Measurements from ENCODE around the gene GNG8.
"Not testable (repeated sequence)": the region's sequence is repeated elsewhere in the genome, so short reads cannot be mapped to it uniquely, and the experiment has no call there.

GNG8 gene

GRCh38 chr19:46630586-46631205 lies 5.3 kb downstream of the GNG8 start:
- Mint-ChIP-seq H3K4me1 (ENCODE audit: low read depth) (peaks cover 22% of the 10 kb centered on the region), H3K27ac (no peak overlapping the region), H3K4me3 (no peak overlapping the region), H3K27me3 (no peaks in the 10 kb centered on the region), H3K9me3 (ENCODE audit: low read depth) (no peaks in the 10 kb centered on the region), H3K36me3 (no peaks in the 10 kb centered on the region)

- Mint-ChIP-seq H3K4me3 (no peak overlapping the region), H3K27ac (no peak overlapping the region), H3K27me3 (no peaks in the 10 kb centered on the region), H3K4me1 (ENCODE audit: low read depth) (peaks cover 26% of the 10 kb centered on the region), H3K9me3 (ENCODE audit: low read depth) (no peaks in the 10 kb centered on the region), H3K36me3 (no peaks in the 10 kb centered on the region)
Measured at GRCh38 chr19:46629546-46630025, 6.4 kb downstream of the GNG8 start.

- H3K36me3 Mint-ChIP-seq; H3K27me3 Mint-ChIP-seq; H3K4me3 Mint-ChIP-seq; H3K9me3 Mint-ChIP-seq (ENCODE audit: low read depth): not testable (repeated sequence)
- Mint-ChIP-seq H3K27ac (peak overlapping the region; percentile 22), H3K4me1 (ENCODE audit: low read depth) (peaks cover 29% of the 10 kb centered on the region)
Measured at GRCh38 chr19:46628970-46629369, 7.0 kb downstream of the GNG8 start.

GRCh38 chr19:46626446-46626845 lies 9.6 kb downstream of the GNG8 start:
- no peak overlapping the region for H3K27ac Mint-ChIP-seq
- no peaks in the 10 kb centered on the region for H3K36me3 Mint-ChIP-seq
- peaks cover 29% of the 10 kb centered on the region for H3K4me1 Mint-ChIP-seq (ENCODE audit: low read depth)
- no peaks in the 10 kb centered on the region for H3K9me3 Mint-ChIP-seq (ENCODE audit: low read depth)
- H3K4me3 Mint-ChIP-seq, result no peak overlapping the region
- no peaks in the 10 kb centered on the region for H3K27me3 Mint-ChIP-seq

GRCh38 chr19:46625731-46626130 lies 10.3 kb downstream of the GNG8 start:
- no peak overlapping the region for H3K4me3 Mint-ChIP-seq
- no peaks in the 10 kb centered on the region for H3K36me3 Mint-ChIP-seq
- H3K27ac Mint-ChIP-seq, result no peak overlapping the region
- peaks cover 34% of the 10 kb centered on the region for H3K4me1 Mint-ChIP-seq (ENCODE audit: low read depth)
- no peaks in the 10 kb centered on the region for H3K9me3 Mint-ChIP-seq (ENCODE audit: low read depth)
- no peaks in the 10 kb centered on the region for H3K27me3 Mint-ChIP-seq

GRCh38 chr19:46624958-46625661 lies 10.9 kb downstream of the GNG8 start, which contains the start of gene PTGIR:
Gene PTGIR, minus strand, starts transcription at chr19:46625089. Its CDS starts 864 bp downstream, at chr19:46624225.
- Mint-ChIP-seq H3K36me3 (no peaks in the 10 kb centered on the region), H3K4me1 (ENCODE audit: low read depth) (peaks cover 40% of the 10 kb centered on the region), H3K27ac (peak within 1 kb of the TSS; percentile 86), H3K9me3 (ENCODE audit: low read depth) (no peaks in the 10 kb centered on the region), H3K4me3 (peak within 1 kb of the TSS; percentile 90), H3K27me3 (no peaks in the 10 kb centered on the region)

GRCh38 chr19:46623915-46624502 lies 12.0 kb downstream of the GNG8 start:
- H3K27me3 Mint-ChIP-seq, result no peaks in the 10 kb centered on the region
- peak overlapping the region; percentile 90 for H3K4me3 Mint-ChIP-seq
- no peaks in the 10 kb centered on the region for H3K9me3 Mint-ChIP-seq (ENCODE audit: low read depth)
- peaks cover 50% of the 10 kb centered on the region for H3K4me1 Mint-ChIP-seq (ENCODE audit: low read depth)
- peak overlapping the region; percentile 41 for H3K27ac Mint-ChIP-seq
- H3K36me3 Mint-ChIP-seq, result no peaks in the 10 kb centered on the region

GRCh38 chr19:46622118-46622446 lies 13.9 kb downstream of the GNG8 start:
- Mint-ChIP-seq H3K9me3 (ENCODE audit: low read depth) (no peaks in the 10 kb centered on the region), H3K36me3 (no peaks in the 10 kb centered on the region), H3K27me3 (no peaks in the 10 kb centered on the region), H3K4me1 (ENCODE audit: low read depth) (peaks cover 54% of the 10 kb centered on the region), H3K27ac (peak overlapping the region; percentile 83), H3K4me3 (peak overlapping the region; percentile 75)

- no peaks in the 10 kb centered on the region for H3K9me3 Mint-ChIP-seq (ENCODE audit: low read depth)
- peak overlapping the region; percentile 75 for H3K4me3 Mint-ChIP-seq
- peak overlapping the region; percentile 83 for H3K27ac Mint-ChIP-seq
- no peaks in the 10 kb centered on the region for H3K27me3 Mint-ChIP-seq
- peaks cover 60% of the 10 kb centered on the region for H3K4me1 Mint-ChIP-seq (ENCODE audit: low read depth)
- H3K36me3 Mint-ChIP-seq, result no peaks in the 10 kb centered on the region
Measured at GRCh38 chr19:46621191-46622117, 14.5 kb downstream of the GNG8 start.

GRCh38 chr19:46620716-46621115 lies 15.3 kb downstream of the GNG8 start:
- Mint-ChIP-seq H3K4me3 (peak overlapping the region; percentile 10), H3K4me1 (ENCODE audit: low read depth) (peaks cover 66% of the 10 kb centered on the region), H3K27me3 (no peaks in the 10 kb centered on the region), H3K9me3 (ENCODE audit: low read depth) (no peaks in the 10 kb centered on the region), H3K27ac (peak overlapping the region; percentile 93), H3K36me3 (no peaks in the 10 kb centered on the region)

GRCh38 chr19:46620267-46620666 lies 15.7 kb downstream of the GNG8 start:
- Mint-ChIP-seq H3K27me3 (no peaks in the 10 kb centered on the region), H3K27ac (peak overlapping the region; percentile 93), H3K4me1 (ENCODE audit: low read depth) (peaks cover 67% of the 10 kb centered on the region), H3K4me3 (peak overlapping the region; percentile 79), H3K9me3 (ENCODE audit: low read depth) (no peaks in the 10 kb centered on the region), H3K36me3 (no peaks in the 10 kb centered on the region)

GRCh38 chr19:46618670-46619231 lies 17.3 kb downstream of the GNG8 start:
- Mint-ChIP-seq H3K36me3 (no peaks in the 10 kb centered on the region), H3K4me3 (peak overlapping the region; percentile 79), H3K4me1 (ENCODE audit: low read depth) (peaks cover 65% of the 10 kb centered on the region), H3K27me3 (no peaks in the 10 kb centered on the region), H3K9me3 (ENCODE audit: low read depth) (no peaks in the 10 kb centered on the region), H3K27ac (peak overlapping the region; percentile 93)

- Mint-ChIP-seq H3K9me3 (ENCODE audit: low read depth) (no peaks in the 10 kb centered on the region), H3K36me3 (no peaks in the 10 kb centered on the region), H3K4me3 (no peak overlapping the region), H3K4me1 (ENCODE audit: low read depth) (peaks cover 71% of the 10 kb centered on the region), H3K27ac (peak overlapping the region; percentile 64), H3K27me3 (no peaks in the 10 kb centered on the region)
Measured at GRCh38 chr19:46617601-46618000, 18.4 kb downstream of the GNG8 start.

- peak overlapping the region; percentile 99 for H3K27ac Mint-ChIP-seq
- H3K9me3 Mint-ChIP-seq (ENCODE audit: low read depth), result no peaks in the 10 kb centered on the region
- no peaks in the 10 kb centered on the region for H3K27me3 Mint-ChIP-seq
Measured at GRCh38 chr19:46616631-46617322, 19.2 kb downstream of the GNG8 start.

More at GRCh38 chr19:46616631-46617322, 19.2 kb downstream of the GNG8 start:
- Mint-ChIP-seq H3K4me1 (ENCODE audit: low read depth) (peaks cover 71% of the 10 kb centered on the region), H3K4me3 (peak overlapping the region; percentile 86), H3K36me3 (no peaks in the 10 kb centered on the region)
